Cerebellar nuclear complex (tissue), 1 donor: ENCODE results near the gene IFT27.
"Not testable (repeated sequence)": the region's sequence is repeated elsewhere in the genome, so short reads cannot be mapped to it uniquely, and the experiment has no call there.

Experiments
- DNase-seq, 2 experiments: peaks; one replicate each; lab custom pipeline; 2025; lab: John Stamatoyannopoulos, UW

Gene IFT27

DNA sequence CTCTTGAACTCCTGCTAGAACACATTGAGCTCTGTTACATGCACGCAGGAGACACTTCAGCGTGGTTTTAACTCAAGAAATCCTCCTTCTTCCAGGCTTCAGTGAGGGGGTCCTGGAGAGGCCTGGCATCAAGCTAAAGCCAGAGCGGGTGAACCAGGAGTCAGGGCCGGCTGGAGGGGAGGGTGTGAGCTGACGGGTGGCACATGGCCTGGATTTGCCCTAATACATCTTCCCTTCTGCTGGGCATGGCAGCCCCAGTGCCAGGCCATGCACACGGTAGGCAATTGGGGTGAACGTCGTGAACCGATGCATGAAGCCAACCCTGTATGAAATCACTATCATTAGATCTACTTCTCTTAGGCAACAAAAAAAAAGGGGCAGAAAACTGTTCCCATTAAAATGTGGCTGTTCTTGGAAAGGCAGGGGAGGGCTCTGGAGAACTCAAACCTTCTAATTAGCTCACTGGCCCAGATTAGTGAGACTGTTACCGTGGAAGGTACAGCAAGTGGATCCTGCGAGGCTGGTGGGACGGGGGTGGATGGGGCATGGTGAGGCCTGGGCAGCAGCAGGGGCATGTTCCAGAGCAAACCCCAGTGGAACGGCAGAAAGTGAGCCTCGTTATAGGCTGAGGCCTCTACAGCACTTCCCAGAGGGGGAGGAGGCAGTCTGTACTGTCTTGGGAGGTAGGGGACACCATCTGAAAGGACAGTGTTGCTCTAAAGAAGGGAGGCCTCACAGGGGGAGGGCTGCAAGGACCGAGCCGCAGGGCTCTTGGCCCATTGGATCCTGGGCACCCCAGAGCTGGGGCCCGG is 10.6 kb downstream of the IFT27 start:
- DNase-seq, result no peak

DNA sequence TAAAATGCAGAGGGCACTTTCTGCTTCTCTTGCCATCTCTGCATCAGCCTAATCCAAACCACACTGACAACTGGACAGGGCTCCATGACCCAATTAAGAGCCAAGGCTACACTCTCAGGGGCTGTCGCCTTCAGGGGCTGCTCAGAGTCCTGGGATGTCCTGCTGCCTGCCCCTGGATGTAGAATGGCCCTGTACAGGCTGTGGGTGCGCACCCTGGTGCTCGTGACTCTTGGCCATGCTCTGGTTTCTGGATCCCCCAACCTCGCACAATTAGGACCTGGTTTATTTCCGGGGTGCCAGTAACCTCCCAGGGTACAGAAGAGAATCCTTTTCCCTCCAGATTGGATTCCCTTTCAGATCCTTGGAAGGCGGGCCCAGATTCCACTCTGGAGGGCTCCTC is 11.3 kb downstream of the IFT27 start:
- no peak for DNase-seq

DNA sequence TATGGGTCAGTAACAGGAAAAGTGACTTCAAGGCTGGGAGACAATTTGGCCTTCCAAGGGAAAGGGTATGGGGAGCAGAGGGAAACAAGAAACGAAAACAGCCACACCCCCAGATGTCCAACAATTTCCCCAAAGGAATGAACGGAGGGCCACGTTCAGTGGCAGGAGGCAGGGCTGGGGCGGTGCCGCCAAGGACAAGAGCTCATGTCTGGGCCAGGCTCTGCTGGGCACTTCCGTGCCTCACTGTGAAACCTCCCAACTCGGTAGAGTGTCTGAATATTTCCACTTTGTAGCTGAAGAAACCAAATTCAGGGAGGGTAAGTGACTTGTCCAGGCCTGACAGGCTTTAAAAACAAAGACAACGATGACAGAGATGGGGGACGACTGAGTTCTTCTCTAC is 11.9 kb downstream of the IFT27 start:
- DNase-seq, result no peak

DNA sequence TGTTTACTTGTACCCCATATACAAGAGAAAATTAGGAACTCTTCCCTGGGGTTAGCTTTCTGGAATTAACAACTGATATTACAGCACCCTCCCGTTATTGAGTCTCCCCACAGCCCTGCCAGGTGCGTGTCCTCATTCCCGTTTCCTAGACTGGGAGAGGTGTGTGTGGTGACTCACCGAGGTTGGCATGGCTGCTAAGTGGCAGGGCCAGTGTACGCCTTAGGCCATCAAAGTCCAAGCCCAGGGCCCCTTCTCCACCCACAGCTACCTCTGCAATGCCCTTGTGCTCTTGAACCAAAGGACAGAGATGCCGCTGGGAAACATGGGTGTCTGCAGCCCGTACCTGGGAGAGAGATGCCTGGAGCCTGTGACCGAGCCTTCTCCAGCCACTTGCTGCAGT is 12.3 kb downstream of the IFT27 start:
- no peak for DNase-seq

DNA sequence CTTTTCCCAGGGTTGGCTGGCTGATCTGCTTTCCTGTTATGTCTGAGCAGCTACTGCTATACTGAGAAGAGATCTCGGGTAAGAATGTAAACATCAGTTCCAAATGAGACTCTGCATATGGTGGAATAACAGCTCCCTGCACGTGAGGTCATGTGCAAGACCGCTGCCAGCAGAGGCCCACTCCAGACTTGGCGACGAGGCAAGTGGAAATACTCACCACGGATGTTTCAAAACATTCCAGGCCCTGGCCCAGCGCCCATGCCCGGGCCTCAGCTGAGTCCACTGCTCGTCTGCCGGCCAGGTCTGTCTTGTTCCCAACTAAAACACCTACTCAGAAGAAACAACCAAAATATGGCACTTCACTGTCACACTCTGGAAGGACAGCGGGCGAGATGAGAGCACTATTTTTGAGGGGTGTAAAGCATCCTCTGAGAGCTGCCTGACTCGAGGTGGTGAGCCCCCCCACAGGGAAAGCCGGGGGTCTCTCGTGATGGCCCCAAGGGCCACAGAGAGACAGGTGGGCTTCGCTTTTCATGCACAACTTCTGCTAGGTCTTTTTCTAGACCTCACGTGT is 13.1 kb downstream of the IFT27 start:
- DNase-seq, result no peak

DNA sequence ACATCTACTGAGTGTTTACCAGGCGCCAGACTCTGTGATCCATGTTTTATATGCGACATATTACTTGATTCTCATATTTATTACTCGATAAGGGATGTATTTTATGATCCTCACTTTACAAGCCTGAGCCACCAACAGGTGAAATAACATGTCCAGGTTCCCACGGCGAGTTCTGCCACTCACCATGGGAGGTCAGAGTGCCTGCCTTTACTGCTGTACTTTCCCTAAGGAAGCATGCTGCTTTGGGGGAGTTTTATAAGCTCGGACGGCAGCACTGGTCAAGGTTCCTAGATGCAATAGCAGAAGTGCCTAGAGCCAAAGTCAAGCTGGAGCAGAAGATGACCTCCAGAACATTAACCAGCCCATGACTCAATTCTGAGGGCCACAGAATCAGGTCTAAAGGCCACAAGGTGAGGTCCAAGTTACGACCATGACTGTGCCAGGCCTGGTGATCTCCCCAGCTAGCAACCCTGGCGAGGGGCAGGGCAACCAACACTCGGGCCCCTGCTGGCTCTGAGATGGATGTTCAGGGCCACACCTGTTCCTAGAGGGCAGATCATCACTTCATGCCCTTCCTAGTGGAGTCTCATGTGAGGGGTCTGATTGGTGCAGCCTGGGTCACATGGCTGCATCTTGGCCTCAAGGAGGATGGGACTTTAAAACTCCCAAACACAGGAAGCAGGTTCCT is 14.2 kb downstream of the IFT27 start:
- DNase-seq, result no peak

DNA sequence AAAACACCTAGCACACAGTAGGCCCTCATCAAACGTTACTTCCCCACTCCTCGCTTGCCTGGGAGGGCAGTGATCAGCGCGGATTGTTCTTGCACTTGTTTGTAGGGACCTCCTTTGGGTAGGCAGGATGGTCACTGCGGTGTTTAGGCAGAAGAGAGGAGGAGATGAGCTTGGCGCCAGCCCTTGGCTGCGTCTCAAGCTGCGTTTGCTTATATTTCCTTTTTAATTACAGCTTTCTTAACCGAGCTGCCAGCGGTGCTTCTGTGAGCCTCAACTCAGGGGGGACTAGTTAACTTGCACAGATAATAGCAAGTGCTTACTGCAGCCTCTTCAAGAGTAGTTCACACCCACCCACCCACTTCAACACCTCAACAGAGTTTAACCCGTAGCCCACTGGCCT is 15.1 kb downstream of the IFT27 start:
- DNase-seq, result no peak

DNA sequence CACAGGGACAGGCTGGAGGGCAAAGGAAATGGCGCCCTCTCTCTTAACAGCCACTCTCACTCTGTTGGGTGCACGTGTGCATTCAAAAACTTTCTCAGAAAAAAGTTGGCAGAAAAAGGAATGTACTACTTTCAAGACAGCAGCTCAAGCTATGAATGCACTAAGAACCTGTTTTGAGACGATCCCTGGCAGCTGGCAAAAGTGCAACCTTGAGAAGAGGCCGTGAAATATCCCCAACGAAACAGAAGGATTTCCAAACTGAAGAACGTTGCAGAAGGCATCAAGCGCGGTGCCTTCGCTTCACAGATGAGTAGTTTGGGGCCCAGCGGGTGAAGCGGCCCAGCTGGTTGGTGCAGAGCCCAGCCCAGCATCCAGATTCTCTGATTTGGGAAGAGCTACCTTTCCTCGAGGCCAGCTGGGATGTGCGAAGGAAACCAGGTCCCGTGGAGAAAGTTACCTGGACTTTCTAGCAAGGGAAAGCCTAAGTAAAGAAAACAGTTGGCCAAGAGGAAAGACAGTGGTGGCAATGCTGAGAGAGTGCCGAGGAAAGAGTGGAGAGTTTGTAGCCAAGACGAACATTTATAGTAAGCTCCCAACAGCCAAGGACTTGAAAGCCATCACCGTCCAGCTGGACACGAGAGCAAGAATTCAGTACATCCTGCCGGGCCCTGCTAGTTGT is 16.3 kb downstream of the IFT27 start:
- DNase-seq, result no peak

DNA sequence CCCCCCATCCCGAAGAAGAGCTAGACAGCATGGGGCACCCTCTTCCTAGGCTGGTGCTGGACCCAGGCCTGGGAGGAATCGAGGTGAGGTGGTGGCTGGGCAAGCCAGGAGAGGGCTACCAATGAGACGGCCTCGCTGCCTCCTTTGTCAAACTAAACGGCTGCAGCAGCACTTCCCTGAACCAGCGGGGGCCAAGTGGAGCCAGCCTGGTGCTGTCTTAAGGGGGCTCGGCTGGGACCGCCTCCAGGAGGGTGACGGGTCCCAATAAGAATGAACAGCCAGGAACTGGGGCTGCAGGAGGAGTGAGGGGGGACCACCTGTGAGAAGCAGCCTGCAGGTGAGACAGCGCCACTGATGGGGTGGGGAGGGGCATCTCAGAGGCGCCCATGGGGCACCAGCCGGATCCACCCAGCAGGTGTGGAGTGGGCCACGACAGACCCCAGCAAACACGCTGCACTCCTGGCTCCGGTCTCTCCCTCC is 17.1 kb downstream of the IFT27 start:
- no peak for DNase-seq

DNA sequence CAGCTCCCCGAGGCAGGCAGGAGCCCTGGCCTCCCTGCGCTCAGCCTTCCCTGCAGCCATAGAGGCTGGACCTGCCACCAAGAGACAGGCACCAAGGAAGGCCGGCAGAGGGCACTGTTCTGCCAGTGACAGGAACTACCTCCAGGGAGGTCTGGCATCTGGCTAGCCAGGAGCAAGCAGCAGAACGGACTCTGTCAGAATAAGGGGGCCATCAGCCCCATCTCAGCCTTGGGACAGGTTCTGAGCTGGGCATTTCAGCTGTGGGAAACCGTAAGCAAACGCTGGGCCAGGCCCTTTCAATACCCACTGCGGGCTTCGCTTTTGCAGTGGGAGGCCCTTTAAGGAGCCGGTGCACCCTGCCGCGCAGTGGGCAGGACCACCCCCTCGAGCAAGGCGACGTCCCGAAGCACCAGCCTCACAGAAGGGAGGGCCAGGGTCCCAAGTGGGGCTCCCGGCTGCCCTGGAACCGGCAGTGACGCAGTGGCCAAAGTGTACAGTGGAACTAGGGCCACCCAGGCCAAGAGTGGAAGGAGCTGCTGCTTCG is 18.2 kb downstream of the IFT27 start:
- DNase-seq, result peak in 1 of 2 experiments; percentile 12

DNA sequence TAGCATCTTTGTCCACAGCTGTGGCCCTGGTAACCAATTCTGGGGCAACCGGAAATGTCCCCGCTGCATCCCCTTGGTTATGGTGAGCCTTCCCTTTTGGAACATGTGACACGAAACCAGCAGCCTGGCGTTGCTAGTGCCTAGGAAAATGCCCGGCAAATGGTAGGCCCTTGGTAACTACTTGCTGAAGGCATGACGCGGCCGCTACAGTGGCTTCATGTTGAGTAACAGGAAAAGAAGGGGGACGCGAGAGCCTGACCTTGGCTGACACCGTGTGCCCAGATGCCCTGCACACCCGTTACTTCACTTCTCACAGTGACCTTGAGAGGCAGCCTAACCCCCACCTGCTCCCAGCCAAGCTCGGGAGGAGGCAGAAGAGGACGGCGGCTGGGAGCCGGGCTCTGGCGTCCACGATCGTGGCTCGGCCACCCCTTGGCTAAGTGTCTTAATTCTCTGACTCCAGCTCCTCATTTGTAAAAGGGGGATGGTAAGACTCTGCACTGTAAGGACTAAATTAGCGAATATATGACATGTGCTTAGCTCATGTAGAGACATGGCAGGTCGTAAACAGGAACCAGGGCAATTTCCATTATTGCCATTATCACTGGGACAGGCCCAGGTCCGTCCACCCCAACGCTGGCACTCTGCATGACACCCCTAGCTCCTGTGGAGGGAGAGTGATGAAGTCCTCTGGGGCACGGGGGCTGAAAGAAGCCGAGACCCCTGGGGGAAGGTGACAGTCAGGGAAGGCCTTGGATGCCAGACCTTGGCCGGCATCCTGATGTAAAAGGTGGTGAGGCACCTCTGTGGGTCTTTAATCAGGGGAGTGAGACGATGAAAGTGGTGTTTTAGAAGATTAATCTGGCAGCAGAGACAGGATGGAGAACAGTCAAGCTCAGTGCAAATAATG is 18.9 kb downstream of the IFT27 start:
- DNase-seq, result no peak

DNA sequence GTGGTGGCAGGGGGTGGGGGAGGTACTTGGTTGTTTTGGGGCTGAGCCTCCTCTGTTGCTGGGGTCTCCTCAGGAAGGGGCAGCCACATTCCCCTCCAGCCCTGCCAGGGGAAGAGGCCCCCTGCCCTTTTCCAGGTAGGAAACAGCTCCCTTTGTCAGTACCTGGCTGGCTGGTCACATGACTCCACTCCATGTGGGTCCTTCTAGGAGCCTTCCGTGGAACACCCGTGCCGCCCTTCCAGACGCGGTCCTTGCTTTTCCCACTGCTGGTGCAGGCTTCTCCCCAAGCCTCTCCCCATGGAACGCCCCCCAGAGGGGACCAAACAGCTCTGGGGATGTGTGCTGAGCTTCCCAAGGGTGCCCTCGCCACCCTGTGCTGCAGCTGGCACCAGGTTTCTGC is 19.9 kb downstream of the IFT27 start:
- no peak for DNase-seq

DNA sequence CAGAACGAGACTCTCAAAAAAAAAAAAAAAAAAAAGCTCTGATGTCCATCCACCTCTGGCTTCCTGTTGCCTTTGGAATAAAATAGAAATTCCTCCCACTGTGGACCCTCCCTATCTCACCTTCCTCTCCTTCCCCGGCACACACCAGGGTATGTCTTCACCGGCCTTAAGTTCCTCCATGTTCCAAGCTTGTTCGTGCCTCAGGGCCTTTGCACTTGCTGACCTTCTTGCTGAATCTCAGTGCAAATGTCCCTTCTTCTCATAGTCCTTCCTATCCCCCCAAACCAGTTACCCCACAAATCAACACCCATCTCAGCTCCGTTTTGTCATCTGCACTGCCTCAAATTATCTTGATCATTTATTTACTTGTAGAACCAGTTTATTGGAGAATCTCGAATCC is 20.6 kb downstream of the IFT27 start:
- no peak for DNase-seq

DNA sequence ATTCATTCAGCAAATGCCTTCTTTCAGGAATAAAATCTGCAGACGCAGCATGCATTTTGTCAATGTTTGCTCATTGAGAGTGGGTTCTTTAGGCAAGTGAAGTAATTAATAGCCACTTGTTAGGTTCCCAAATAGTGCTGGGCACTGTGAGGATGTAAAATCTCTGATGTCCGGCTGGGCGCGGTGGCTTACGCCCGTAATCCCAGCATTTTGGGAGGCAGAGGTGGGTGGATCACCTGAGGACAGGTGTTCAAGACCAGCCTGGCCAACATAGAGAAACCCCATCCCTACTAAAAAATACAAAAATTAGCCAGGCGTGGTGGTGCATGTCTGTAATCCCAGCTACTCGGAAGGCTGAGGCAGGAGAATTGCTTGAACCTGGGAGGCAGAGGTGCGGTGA is 21.0 kb downstream of the IFT27 start:
- not testable (repeated sequence) for DNase-seq

DNA sequence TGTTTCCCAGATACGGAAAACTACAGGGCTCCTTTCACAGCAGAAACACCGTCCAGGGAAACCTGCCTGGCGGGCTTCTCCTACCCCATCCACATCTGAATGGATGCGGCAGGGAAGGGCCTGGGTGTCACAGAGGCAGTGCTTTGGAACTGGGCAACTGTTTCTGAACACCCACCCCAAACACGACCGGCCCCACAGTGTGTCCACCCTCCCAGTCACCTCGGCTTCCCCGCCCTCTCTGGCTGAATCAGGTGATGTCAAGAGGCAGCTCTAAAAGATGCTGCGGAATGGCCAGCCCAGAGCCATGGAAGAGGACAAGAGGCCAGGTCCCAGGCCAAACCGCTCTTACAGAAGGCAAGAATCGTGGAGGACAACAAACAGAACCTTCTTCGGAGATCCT is 22.0 kb downstream of the IFT27 start:
- no peak for DNase-seq

DNA sequence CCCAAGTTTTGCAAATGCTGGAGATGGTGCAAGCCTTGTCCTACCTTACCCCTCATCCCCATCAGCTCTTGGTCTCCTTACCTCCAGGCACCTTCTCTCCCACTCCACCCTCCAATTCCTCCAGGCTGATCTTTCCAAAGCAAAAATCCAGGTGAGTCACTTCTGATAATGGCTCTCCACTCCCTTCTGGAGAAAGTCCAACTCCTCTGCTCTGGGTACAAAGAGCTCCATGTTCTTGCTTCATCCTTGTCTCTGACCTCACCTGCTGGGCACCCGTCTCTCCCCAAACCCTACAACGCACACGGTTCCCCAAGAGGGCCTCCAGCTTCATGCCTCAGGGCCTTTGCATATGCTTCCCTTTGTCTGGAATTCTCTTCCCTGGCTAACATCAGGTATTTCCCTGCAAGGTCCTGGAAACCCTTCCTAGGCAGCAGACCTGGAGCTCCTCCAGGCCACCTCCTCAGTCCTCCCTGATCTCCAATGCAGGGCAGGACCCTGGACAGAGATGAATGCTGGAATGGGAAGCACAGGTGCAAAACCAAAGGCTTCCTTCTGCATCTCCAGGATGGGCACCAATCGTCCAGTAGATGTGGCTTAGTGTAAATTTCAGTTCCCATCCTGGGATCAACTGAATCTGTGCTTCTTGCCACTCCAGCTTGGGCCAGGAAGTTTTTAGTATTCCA is 22.7 kb downstream of the IFT27 start:
- DNase-seq, result no peak

DNA sequence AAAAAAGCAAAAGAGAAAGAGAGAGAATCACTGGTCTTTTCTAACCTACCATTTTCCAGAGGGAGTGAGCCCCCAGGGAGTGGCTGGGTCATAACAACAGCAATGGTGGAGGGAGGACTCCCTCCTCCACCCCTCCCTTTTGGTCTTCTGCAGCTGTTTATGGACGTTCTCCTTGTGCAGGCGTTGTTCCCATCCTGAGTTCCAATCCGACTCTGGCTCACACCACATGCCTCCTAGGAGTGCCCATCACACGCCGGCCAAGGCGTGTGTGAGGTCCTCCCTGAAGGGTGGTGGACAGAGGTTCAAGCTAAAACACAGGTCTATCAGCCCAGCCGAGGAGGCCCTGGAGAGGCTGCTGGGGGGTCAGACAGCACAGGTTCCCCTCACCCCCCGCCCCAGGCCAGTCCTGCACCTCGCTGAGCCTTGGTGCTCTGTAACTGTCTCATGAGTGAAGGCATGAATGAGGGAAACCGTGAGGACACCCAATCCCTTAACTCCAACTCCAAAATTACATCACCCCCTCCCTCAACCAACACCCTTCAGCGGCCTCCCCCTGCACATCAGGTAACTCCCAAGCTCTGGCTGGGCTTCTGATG is 29.4 kb downstream of the IFT27 start:
- no peak for DNase-seq

DNA sequence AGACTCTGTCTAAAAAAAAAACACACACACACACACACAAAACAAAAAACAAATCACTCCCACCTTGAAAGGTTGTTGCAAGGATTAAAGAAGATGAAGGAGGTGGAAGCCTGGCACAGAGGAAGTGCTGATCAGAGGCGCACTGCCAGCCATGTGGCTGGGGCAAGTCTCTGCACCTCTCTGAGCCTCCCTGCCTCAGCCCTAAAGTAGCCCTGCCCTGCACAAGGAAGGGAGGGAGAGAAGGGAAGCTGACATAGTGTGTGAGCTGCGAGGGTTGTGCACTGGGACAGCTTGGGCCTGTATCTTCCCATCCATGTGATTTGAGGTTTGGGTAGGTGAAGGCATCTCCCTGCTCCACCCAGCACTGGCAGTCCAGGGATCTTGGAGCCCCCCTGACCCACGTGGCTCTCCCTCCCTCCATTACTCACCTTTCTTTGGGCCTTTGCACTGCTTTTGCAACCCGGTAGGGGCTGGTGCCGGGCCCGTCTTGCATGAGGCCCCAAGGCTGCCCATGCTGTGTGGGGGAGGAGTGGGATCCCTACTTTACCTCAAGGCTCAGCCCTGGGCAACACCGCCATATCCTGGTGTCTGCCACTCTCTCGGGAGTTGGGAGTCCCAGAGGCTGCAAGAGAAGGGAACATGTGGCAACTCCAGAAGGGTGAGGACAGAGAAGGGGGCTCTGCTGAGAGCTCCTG is 30.5 kb downstream of the IFT27 start:
- no peak for DNase-seq

DNA sequence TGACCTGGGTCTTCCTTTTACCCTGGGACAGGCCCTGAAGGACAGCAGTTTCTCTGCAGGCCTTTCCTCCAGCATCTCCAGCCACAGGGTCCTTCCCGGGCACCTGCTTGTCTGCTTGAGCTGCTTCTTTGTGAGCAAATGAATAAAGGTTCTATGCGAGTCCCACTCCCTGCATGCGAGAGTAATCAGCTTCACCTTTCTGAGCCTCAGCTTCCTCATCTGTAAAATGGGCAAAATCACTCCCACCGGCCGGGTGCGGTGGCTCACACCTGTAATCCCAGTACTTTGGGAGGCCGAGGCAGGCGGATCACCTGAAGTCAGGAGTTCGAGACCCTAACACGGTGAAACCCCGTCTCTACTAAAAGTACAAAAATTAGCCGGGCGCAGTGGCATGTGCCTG is 31.1 kb downstream of the IFT27 start:
- no peak for DNase-seq

DNA sequence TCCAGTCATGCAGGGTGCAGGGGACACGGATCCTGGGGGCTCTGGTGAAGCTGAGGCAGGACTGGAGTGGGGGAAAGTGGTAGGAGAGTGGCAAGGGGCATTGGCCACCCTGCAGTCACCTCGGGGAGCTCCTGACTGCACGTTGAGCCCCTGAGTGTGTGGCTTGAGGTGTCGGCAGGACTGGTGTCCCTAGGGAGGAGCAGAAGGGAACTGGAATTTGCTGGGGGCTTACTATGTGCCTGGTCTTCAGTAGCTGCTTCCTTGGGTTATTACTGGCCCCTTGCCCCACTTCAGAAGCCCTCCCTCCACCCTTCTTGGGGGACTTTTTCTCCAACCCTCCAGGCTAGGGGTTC is 31.5 kb downstream of the IFT27 start:
- DNase-seq, result no peak
